ENCODE measurements around the gene DPEP2NB.

DNA sequence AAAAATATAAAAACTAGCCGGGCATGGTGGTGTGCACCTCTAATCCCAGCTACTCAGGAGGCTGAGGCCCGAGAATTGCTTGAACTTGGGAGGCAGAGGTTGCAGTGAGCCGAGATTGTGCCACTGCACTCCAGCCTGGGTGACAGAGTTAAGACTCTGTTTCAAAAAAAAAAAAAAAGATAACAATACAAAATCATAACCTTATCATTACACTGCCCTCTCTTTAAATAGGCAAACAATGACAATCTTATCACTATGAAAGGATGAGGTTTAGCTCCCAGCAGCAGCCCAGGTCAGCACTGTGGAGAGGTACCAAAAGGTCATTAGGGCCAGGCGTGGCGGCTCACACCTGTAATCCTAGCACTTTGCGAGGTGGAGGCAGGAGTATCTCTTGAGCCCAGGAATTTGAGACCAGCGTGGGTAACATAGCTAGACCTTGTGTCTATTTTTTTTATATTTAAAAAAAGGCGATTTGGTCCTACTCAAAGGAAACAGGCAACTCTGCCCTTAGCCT is 3.5 kb upstream of the DPEP2NB start:
- no peak for TF ChIP-seq POLR2A (IDR thresholded peaks at IDR 0.05)
- TF ChIP-seq, protein P1, sequence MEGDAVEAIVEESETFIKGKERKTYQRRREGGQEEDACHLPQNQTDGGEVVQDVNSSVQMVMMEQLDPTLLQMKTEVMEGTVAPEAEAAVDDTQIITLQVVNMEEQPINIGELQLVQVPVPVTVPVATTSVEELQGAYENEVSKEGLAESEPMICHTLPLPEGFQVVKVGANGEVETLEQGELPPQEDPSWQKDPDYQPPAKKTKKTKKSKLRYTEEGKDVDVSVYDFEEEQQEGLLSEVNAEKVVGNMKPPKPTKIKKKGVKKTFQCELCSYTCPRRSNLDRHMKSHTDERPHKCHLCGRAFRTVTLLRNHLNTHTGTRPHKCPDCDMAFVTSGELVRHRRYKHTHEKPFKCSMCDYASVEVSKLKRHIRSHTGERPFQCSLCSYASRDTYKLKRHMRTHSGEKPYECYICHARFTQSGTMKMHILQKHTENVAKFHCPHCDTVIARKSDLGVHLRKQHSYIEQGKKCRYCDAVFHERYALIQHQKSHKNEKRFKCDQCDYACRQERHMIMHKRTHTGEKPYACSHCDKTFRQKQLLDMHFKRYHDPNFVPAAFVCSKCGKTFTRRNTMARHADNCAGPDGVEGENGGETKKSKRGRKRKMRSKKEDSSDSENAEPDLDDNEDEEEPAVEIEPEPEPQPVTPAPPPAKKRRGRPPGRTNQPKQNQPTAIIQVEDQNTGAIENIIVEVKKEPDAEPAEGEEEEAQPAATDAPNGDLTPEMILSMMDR (IDR thresholded peaks at IDR 0.05) = no peak

Data from esophagus squamous epithelium (tissue), 4 donors.